Astrocyte (in vitro differentiated cells and primary cell): Measurements from ENCODE around the gene DPEP3.

ENCODE experiments used
- EZH2 ChIP-seq: IDR thresholded peaks from 2 replicates; pipeline ENCODE4 v1.6.1; 2012; ENCODE audit warnings: mild to moderate bottlenecking, low read length, inconsistent platforms; ENCODE audit not compliant: insufficient read depth
- TF ChIP-seq, protein P1 (sequence below): IDR thresholded peaks from 2 replicates; pipeline ENCODE4 v1.5.1; 2011; ENCODE audit warnings: low read depth, mild to moderate bottlenecking, inconsistent platforms, low read length, moderate library complexity; ENCODE audit not compliant: insufficient read depth

- TF ChIP-seq, protein P1, sequence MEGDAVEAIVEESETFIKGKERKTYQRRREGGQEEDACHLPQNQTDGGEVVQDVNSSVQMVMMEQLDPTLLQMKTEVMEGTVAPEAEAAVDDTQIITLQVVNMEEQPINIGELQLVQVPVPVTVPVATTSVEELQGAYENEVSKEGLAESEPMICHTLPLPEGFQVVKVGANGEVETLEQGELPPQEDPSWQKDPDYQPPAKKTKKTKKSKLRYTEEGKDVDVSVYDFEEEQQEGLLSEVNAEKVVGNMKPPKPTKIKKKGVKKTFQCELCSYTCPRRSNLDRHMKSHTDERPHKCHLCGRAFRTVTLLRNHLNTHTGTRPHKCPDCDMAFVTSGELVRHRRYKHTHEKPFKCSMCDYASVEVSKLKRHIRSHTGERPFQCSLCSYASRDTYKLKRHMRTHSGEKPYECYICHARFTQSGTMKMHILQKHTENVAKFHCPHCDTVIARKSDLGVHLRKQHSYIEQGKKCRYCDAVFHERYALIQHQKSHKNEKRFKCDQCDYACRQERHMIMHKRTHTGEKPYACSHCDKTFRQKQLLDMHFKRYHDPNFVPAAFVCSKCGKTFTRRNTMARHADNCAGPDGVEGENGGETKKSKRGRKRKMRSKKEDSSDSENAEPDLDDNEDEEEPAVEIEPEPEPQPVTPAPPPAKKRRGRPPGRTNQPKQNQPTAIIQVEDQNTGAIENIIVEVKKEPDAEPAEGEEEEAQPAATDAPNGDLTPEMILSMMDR = no peak
- TF ChIP-seq EZH2 = no peak
Measured at GRCh38 chr16:67939507-67940445, 40.5 kb downstream of the DPEP3 start.
